ENCODE measurements around the gene SIM2. TPM values are rescaled to one million over a fixed set of nuclear protein-coding genes. Genes with fewer than 3 reads are reported as not detected.

The SIM2 gene
- total RNA-seq, 1 experiment from 2014 or later: 23.9 TPM

DNA sequence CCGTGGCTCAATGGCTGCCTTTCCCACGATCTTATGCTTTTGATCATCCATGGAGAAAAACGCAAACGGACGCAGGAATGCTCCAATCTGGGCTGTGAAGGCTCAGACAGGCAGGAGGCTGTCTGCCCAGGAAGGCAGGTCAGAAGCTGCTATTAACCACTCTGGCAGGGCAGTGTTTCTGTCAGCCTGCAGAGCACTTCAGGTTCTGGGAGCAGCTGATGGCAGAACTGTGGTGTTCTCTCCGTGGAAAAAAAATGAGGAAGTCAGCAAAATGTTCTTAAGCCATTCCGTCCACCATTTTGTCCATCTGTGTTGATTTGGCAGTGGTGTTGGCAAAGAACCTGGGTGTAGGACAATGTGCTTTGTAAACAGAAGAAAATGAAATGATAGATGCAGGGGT lies 91.7 kb downstream of the SIM2 start:
- no peak overlapping the region for H3K27ac ChIP-seq (ENCODE audit: low read depth, low read length)
- no peaks in the 10 kb centered on the region for H3K79me2 ChIP-seq (ENCODE audit: insufficient read depth, low read length)
- H3K9me3 ChIP-seq (ENCODE audit: control insufficient read depth in 1 of 2, insufficient read depth in 1 of 2, low read depth in 1 of 2, low read length in 2 of 2): no peaks in the 10 kb centered on the region
- no TSS peak for BruUV-seq (replicated peaks)
- RAD21 ChIA-PET (ENCODE audit: low non-redundant PET in 1 of 2, low total read pairs in 2 of 2, uncharacterized antibody in 2 of 2, unreplicated experiment in 2 of 2): no interaction called here
- H3K4me1 ChIP-seq (ENCODE audit: control insufficient read depth in 1 of 2, insufficient read depth in 2 of 2, low read length in 2 of 2): peaks cover 16 to 40% of the 10 kb centered on the region in 2 experiments
- no peak for TF ChIP-seq YY1 (IDR thresholded peaks at IDR 0.05; ENCODE audit: extremely low read depth, insufficient replicate concordance, low read depth, low read length)
- no peak for TF ChIP-seq EZH2phosphoT487 (IDR thresholded peaks at IDR 0.05; ENCODE audit: borderline replicate concordance)
- no peak for TF ChIP-seq ZNF274 (IDR thresholded peaks at IDR 0.05; ENCODE audit: low read depth, low read length)
- ATAC-seq (no peak), DNase-seq (ENCODE audit: low read depth, low spot score) (no peak)
- no peak overlapping the region for H3K4me3 ChIP-seq (replicated peaks in 1 of 2; ENCODE audit: low read depth in 1 of 2, low read length in 2 of 2)
- POLR2A ChIA-PET: no interaction called here
- no peaks in the 10 kb centered on the region for H3K9me2 ChIP-seq (ENCODE audit: insufficient read depth)
- no peak overlapping the region for H2AFZ ChIP-seq (ENCODE audit: low read depth, low read length, poor library complexity, severe bottlenecking)
- no peak overlapping the region for H3K4me2 ChIP-seq (ENCODE audit: low read length)
- no peaks in the 10 kb centered on the region for H3K27me3 ChIP-seq (ENCODE audit: insufficient read depth, low read length)
- no peaks in the 10 kb centered on the region for H3K36me3 ChIP-seq (ENCODE audit: control insufficient read depth in 1 of 2, insufficient read depth in 2 of 2, low read length in 2 of 2)
- no peaks in the 10 kb centered on the region for H4K20me1 ChIP-seq (ENCODE audit: insufficient read depth)
- intact Hi-C loops (cut with micrococcal nuclease): no loop called here
- CTCF ChIA-PET: no interaction called here
- no peak overlapping the region for H3K9ac ChIP-seq (ENCODE audit: low read length)

DNA sequence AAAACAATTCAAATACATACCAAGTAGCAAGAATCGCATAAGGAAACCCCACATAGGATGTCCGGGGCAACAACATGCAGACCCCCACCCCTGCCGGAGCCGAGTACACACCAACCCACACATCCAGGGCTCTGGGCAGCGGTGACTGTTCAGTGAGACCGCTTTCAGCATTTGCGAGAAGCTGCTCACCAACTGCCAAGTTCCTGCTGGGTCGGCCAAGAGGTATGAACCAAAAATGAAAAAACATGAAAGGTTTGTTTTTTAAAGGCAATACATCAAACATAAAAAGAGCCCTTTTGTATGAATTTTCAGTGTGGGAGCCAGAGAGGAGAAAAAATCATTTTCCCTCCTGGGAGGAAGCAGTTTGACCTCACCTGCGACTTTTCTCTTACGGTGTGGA lies 92.3 kb downstream of the SIM2 start:
- Histone ChIP-seq H3K4me1 (ENCODE audit: control insufficient read depth in 1 of 2, insufficient read depth in 2 of 2, low read length in 2 of 2) (peaks cover 12 to 35% of the 10 kb centered on the region in 2 experiments), H3K9me3 (ENCODE audit: control insufficient read depth in 1 of 2, insufficient read depth in 1 of 2, low read depth in 1 of 2, low read length in 2 of 2) (no peaks in the 10 kb centered on the region), H2AFZ (ENCODE audit: low read depth, low read length, poor library complexity, severe bottlenecking) (no peak overlapping the region), H3K9me2 (ENCODE audit: insufficient read depth) (no peaks in the 10 kb centered on the region), H3K9ac (ENCODE audit: low read length) (no peak overlapping the region), H3K36me3 (ENCODE audit: control insufficient read depth in 1 of 2, insufficient read depth in 2 of 2, low read length in 2 of 2) (no peaks in the 10 kb centered on the region), H4K20me1 (ENCODE audit: insufficient read depth) (no peaks in the 10 kb centered on the region), H3K79me2 (ENCODE audit: insufficient read depth, low read length) (no peaks in the 10 kb centered on the region), H3K27me3 (ENCODE audit: insufficient read depth, low read length) (no peaks in the 10 kb centered on the region), H3K27ac (ENCODE audit: low read depth, low read length) (no peak overlapping the region), H3K4me2 (ENCODE audit: low read length) (no peak overlapping the region), H3K4me3 (replicated peaks in 1 of 2; ENCODE audit: low read depth in 1 of 2, low read length in 2 of 2) (no peak overlapping the region)
- POLR2A ChIA-PET: no interaction called here
- CTCF ChIA-PET: no interaction called here
- BruUV-seq (replicated peaks): no TSS peak
- ATAC-seq (no peak), DNase-seq (ENCODE audit: low read depth, low spot score) (no peak)
- intact Hi-C loops (cut with micrococcal nuclease): no loop called here
- RAD21 ChIA-PET (ENCODE audit: low non-redundant PET in 1 of 2, low total read pairs in 2 of 2, uncharacterized antibody in 2 of 2, unreplicated experiment in 2 of 2): no interaction called here
- TF ChIP-seq ELF1 (IDR thresholded peaks at IDR 0.05; ENCODE audit: borderline replicate concordance, low read depth) (no peak), EGR1 (IDR thresholded peaks at IDR 0.05; ENCODE audit: low read depth) (no peak), EZH2phosphoT487 (IDR thresholded peaks at IDR 0.05; ENCODE audit: borderline replicate concordance) (no peak), CEBPB (IDR thresholded peaks at IDR 0.05; ENCODE audit: low read depth) (no peak), EZH2 (IDR thresholded peaks at IDR 0.05) (no peak), FOSL1 (IDR thresholded peaks at IDR 0.05; ENCODE audit: low read depth) (no peak), ZFX (IDR thresholded peaks at IDR 0.05) (no peak), REST (IDR thresholded peaks at IDR 0.05; ENCODE audit: low read depth) (no peak), SRF (IDR thresholded peaks at IDR 0.05; ENCODE audit: low read depth) (no peak), ZNF274 (IDR thresholded peaks at IDR 0.05; ENCODE audit: low read depth, low read length) (no peak)
- TF ChIP-seq, protein P1, sequence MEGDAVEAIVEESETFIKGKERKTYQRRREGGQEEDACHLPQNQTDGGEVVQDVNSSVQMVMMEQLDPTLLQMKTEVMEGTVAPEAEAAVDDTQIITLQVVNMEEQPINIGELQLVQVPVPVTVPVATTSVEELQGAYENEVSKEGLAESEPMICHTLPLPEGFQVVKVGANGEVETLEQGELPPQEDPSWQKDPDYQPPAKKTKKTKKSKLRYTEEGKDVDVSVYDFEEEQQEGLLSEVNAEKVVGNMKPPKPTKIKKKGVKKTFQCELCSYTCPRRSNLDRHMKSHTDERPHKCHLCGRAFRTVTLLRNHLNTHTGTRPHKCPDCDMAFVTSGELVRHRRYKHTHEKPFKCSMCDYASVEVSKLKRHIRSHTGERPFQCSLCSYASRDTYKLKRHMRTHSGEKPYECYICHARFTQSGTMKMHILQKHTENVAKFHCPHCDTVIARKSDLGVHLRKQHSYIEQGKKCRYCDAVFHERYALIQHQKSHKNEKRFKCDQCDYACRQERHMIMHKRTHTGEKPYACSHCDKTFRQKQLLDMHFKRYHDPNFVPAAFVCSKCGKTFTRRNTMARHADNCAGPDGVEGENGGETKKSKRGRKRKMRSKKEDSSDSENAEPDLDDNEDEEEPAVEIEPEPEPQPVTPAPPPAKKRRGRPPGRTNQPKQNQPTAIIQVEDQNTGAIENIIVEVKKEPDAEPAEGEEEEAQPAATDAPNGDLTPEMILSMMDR (IDR thresholded peaks at IDR 0.05 in 2 of 3, conservative IDR thresholded peaks at IDR 0.05 in 1 of 3; ENCODE audit: borderline replicate concordance in 1 of 3, insufficient read depth in 1 of 3, low read depth in 2 of 3, low read length in 2 of 3): no peak
